HepG2 (cell line): ENCODE data around the gene TUBA1A. TPM values are rescaled to one million over a fixed set of nuclear protein-coding genes. Genes with fewer than 3 reads are reported as not detected.

Experiments used
- polyA plus RNA-seq, 8 experiments: library from polyadenylated mRNA; depleted of rRNA in 3 of 8; stranded (reverse) in 7 of 8; unstranded in 1 of 8; fragments of >200 nt; fragmentation: Illumina TruSeq in 4 of 8; extraction: Trizol in 4 of 8; gene quantifications; 2 replicates each; pipeline versions ENCODE4 v1.2.1 to v1.2.3, GENCODE V29; 2011 to 2016; ENCODE audit warnings: low read depth in 4 of 8, missing spikeins in 1 of 8, mixed read lengths in 1 of 8; ENCODE audit not compliant: insufficient read depth in 1 of 8
- total RNA-seq, 5 experiments: library from RNA; depleted of rRNA; stranded (reverse); fragments of >200 nt; fragmentation: Illumina TruSeq; extraction: Trizol; gene quantifications; 2 replicates each; pipeline ENCODE4 v1.2.3, GENCODE V29; 2016; ENCODE audit warnings: low read depth in 1 of 5
- TF ChIP-seq, protein P1 (sequence below): sonication (generic); formaldehyde crosslinking; IDR thresholded peaks from 2 replicates; pipeline ENCODE4 v1.4.0; 2020; ENCODE audit warnings: mild to moderate bottlenecking, missing genetic modification reagents

TUBA1A gene
- total and polyA plus RNA-seq, 2 of the 13 experiments (the other 11 are each of a cell fraction or from before 2014, with no cell fraction given): 20.7 to 24.8 TPM

DNA sequence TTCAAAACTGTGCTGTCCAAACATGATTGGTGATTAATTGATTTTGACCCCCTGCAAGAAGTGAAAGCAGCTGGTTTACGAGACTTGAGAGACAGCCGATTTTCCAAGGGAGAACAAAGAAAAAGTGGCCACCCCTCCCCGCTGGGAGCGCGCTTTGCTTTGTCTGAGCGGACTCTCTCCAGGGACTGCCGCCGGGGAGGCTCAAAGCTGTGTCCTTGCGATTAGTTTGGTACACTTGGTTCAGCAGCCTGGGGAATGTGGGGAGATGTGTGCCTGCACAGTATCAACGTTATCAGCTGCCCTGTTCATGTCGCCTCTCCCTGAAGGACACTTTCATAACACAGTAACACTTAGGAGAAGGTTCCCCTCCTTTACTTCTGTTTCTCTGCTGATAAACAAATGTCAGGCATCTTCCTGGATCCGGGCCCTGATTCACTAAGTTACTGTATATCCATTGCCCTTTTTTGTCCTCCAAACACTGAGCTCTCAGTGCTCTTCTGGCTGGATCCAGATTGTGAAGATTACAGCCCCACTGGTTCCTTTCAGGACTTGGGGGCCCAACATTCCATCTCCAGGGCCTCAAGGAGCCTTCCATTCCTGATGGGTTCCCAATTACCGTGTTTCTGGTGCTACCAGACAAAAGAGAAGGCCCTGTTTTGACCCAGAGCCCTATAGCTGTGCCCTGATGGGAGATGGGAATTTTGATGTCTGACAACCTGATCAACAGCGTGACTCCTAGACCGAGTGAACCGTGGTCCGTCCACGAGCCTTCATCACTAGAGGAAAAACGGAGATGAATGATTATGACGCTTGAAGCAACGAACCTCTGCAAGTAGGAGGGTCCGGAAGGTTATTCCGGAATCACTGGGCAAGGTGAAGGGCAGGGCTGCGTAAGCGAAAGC is 44.3 kb upstream of the TUBA1A start (continued):
- TF ChIP-seq, protein P1, sequence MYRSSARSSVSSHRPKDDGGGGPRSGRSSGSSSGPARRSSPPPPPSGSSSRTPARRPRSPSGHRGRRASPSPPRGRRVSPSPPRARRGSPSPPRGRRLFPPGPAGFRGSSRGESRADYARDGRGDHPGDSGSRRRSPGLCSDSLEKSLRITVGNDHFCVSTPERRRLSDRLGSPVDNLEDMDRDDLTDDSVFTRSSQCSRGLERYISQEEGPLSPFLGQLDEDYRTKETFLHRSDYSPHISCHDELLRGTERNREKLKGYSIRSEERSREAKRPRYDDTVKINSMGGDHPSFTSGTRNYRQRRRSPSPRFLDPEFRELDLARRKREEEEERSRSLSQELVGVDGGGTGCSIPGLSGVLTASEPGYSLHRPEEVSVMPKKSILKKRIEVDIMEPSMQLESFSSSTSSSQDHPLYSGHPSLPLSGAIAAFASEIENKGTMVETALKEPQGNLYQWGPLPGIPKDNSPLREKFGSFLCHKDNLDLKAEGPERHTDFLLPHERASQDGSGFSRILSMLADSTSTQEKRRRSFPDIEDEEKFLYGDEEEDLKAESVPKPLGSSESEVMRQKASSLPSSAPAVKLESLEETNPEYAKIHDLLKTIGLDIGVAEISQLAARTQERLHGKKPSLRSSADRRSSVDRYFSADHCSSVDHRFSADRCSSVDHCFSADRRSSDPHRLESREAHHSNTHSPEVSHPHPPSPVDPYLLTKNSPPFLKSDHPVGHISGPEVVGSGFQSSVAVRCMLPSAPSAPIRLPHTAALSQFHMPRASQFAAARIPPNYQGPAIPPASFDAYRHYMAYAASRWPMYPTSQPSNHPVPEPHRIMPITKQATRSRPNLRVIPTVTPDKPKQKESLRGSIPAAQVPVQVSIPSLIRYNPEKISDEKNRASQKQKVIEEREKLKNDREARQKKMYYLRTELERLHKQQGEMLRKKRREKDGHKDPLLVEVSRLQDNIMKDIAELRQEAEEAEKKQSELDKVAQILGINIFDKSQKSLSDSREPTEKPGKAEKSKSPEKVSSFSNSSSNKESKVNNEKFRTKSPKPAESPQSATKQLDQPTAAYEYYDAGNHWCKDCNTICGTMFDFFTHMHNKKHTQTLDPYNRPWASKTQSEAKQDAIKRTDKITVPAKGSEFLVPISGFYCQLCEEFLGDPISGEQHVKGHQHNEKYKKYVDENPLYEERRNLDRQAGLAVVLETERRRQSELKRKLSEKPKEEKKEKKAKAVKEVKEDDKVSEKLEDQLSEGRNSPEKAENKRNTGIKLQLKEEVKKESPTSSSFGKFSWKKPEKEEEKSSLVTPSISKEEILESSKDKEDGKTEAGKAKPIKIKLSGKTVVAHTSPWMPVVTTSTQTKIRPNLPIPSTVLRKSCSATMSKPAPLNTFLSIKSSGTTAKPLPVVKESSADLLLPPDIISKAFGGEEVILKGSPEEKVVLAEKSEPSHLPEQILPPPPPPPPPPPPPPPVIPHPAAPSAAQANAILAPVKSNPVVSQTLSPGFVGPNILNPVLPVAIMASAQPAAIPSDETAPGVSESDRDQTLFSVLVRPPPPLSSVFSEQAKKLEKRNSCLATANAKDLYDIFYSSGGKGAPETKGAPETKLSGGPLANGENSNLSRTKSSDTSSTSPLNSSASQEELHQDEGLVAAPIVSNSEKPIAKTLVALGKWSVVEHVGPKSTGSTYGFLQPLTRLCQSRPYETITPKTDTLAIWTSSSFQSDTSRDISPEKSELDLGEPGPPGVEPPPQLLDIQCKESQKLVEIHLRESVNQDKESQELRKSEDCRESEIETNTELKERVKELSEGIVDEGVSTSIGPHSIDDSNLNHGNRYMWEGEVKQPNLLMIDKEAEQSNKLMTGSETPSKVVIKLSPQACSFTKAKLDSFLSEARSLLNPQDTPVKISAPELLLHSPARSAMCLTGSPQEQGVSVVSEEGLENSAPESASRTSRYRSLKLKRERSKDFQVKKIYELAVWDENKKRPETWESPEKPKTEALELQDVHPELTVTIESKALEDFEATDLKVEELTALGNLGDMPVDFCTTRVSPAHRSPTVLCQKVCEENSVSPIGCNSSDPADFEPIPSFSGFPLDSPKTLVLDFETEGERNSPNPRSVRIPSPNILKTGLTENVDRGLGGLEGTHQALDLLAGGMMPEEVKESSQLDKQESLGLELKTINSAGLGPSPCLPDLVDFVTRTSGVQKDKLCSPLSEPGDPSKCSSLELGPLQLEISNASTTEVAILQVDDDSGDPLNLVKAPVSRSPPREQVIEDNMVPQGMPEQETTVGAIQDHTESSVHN (CRISPR knock-in tag): no peak
